B cell (primary cell): ENCODE results near the gene ERVW-1.

Experiments
- CTCF ChIP-seq: fragments of 200-600 bp; IDR thresholded peaks from one replicate; pipeline ENCODE4 v1.8.0; 2022; ENCODE audit warnings: antibody characterized with exemption, mild to moderate bottlenecking
- EZH2 ChIP-seq: IDR thresholded peaks from 2 replicates; pipeline ENCODE4 v1.6.1; 2012; ENCODE audit warnings: borderline replicate concordance, low read depth, mild to moderate bottlenecking, moderate library complexity, low read length; ENCODE audit not compliant: insufficient read depth, poor library complexity, severe bottlenecking

DNA sequence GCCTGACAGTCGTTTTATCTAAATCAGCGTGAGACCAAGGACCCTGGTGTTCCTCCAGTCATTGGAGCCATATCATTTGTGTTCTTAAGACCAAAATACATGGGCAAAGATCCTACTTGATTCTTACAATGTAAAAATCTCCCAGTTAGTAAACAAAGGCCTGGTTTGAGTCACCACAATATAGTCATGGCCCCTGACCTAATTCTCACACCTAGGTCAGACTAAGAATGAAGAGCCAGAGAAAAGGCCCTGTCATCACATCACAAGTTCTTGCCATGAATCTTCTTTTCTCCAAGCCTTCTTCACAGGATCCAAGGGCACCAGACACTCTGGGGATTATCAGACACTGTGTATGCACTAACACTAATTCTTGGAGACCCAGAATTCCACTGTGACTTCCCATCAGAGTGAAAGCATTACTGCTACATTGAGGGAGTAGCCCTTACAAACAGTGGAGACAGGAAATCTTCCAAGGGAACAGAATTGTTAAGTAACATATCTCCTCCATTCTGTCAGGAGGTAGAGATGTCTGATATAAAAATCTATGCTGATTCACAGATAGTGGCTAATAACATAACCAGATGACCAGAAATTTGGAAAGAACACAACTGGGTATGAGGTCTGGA lies 7.6 kb upstream of the ERVW-1 start:
- TF ChIP-seq CTCF (no peak), EZH2 (no peak)
